ENCODE results near the gene CT45A3.
"Not testable (repeated sequence)": the region's sequence is repeated elsewhere in the genome, so short reads cannot be mapped to it uniquely, and the experiment has no call there.

CT45A3 gene, protein sequence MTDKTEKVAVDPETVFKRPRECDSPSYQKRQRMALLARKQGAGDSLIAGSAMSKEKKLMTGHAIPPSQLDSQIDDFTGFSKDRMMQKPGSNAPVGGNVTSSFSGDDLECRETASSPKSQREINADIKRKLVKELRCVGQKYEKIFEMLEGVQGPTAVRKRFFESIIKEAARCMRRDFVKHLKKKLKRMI

GRCh38 chrX:135768091-135768490 is at the start of gene CT45A3:
Gene CT45A3, minus strand, starts transcription at chrX:135768191. Its CDS starts 3,747 bp downstream, at chrX:135764444.
- not testable (repeated sequence) for DNase-seq

- not testable (repeated sequence) for DNase-seq
These were observed 34.7 kb upstream of the CT45A3 start, which contains the start of gene CT45A6 for GRCh38 chrX:135802687-135803086. Gene CT45A6, minus strand, starts transcription at chrX:135802787. Its CDS starts 3,794 bp downstream, at chrX:135798993.

GRCh38 chrX:135785403-135785802 is 17.4 kb upstream of the CT45A3 start, which contains the start of gene CT45A5:
Gene CT45A5, minus strand, starts transcription at chrX:135785503. Its CDS starts 3,774 bp downstream, at chrX:135781729.
- DNase-seq: not testable (repeated sequence)

DNA sequence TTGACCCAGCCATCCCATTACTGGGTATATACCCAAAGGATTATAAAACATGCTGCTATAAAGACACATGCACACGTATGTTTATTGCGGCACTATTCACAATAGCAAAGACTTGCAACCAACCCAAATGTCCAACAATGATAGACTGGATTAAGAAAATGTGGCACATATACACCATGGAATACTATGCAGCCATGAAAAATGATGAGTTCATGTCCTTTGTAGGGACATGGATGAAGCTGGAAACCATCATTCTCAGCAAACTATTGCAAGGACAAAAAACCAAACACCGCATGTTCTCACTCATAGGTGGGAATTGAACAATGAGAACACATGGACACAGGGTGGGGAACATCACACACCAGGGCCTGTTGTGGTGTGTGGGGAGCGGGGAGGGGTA is 23.3 kb downstream of the CT45A3 start:
- DNase-seq: not testable (repeated sequence)

DNA sequence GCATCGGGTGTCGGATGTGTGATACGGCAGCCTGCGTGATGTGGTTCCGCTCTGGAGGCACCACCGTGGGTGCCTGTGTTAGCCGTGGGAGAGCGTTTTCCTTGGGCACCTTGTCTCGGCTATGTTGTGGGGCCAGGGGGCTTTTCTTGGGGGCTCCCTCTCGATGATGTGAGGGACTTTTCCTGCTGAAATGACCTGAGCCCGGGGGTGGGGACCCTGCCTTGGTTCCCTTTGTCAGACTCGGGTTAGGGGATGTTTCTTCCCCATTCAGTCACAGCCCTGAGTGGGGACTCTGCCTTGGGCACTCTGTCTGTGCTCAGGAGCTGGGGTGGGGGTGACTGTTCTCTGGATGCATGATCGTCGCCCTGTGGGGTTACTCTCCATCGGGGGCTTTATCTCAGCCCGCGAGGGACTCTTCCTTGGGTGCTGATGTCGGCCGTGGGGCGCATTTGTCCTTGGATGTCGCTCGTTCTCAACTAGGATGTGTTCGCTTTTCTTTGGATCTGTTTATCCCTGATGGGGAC is 26.7 kb downstream of the CT45A3 start:
- DNase-seq: no peak

GRCh38 chrX:135740681-135741149 is 27.3 kb downstream of the CT45A3 start:
- DNase-seq: peak; percentile 39

DNA sequence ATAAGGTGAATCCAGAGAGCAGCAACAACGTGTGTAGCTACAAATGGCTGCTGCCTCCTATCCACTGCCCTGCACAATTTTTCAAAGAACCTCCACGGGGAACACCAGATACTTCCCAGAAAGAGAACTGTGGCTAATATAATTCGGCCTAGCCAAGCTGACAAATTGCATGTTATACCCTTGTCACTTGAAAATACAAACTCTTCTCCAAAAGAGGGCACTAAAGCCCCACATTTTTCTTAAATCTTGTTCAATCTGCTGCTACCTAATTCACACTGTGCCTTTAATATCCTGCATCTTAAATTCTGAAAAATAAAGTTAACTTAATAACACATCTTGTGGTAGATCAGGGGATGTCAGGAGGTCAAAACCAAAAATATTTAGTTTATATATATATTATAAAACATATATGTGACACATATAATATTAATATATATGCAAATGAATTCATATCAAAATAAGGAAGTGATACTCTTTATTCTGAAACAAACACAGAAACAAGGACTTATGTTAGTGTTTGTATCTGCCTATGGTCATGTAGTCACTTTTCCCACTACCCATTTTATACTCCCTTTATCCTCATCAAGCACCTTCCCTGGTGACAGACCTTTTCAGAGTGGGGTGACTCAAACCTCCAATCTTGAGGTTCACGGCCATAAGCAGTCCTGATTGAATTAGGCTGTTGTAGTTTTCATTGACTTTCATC is 30.5 kb downstream of the CT45A3 start:
- no peak for DNase-seq

- DNase-seq: not testable (repeated sequence)
These were observed 33.3 kb downstream of the CT45A3 start for GRCh38 chrX:135734666-135735065.

GRCh38 chrX:135713795-135714194 is 54.2 kb downstream of the CT45A3 start:
- DNase-seq: no peak

- peak; percentile 25 for DNase-seq
These were observed 54.8 kb downstream of the CT45A3 start, which contains the start of gene CT45A1 for GRCh38 chrX:135713183-135713689. Gene CT45A1, plus strand, starts transcription at chrX:135713639. Its CDS starts 5,302 bp downstream, at chrX:135718941.

All from activated CD4-positive, alpha-beta T cell treated with anti-CD3 and anti-CD28 coated beads, Interleukin-2, amount 50 U/mL, for 16 hours (primary cell).